Cerebellar cortex (tissue), 1 donor: ENCODE results near the gene FRMD3.

Experiments used
- DNase-seq: peaks from one replicate; pipeline ENCODE4 v3.0.0-alpha.2; 2015; ENCODE audit warnings: low spot score

Gene FRMD3

GRCh38 chr9:83281306-83282255 is 256.6 kb downstream of the FRMD3 start:
- DNase-seq = peak; percentile 3

- DNase-seq = no peak
Measured at GRCh38 chr9:83280790-83281189, 257.4 kb downstream of the FRMD3 start.

DNA sequence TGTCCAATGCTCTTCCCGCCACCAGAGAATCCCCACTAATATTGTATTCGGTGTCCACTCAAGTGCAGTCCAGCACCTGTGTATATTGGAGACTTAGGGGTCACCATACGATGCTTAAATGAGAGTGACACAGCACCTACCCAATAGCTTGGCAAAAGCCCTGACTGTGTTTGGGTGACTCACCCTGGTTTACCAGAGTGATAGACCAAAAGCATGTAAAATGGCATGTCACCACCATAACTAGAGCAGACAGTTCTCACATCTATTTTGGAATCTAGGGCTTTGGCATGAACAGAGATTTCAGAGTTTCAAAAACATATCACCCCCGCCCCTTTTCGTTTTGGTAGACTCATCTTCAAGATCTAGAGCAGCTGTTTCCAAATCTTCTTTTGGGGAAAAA is 257.9 kb downstream of the FRMD3 start:
- DNase-seq = no peak

- DNase-seq = no peak
Measured at GRCh38 chr9:83274787-83275186, 263.4 kb downstream of the FRMD3 start.

GRCh38 chr9:83271665-83272071 is 266.5 kb downstream of the FRMD3 start:
- no peak for DNase-seq

- no peak for DNase-seq
Measured at GRCh38 chr9:83270116-83270515, 268.1 kb downstream of the FRMD3 start.

DNA sequence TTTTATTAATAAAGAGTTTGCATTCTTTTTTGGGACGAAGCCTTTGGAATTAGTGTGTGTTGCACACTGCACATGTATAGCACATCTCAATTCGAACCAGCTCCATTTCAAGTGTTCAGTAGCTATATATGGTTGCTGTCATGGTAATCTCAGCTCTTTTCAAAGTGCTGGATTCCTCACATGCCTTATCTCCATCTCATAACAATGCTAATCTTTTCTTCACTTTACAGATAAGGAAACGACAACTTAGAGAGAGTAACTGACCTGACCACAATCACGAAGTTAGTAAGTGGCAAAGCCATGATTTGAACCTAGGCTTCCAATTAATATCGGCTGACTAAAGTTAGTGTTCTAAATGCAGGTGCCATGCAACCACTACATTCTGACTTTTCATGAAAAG is 270.5 kb downstream of the FRMD3 start:
- no peak for DNase-seq

DNA sequence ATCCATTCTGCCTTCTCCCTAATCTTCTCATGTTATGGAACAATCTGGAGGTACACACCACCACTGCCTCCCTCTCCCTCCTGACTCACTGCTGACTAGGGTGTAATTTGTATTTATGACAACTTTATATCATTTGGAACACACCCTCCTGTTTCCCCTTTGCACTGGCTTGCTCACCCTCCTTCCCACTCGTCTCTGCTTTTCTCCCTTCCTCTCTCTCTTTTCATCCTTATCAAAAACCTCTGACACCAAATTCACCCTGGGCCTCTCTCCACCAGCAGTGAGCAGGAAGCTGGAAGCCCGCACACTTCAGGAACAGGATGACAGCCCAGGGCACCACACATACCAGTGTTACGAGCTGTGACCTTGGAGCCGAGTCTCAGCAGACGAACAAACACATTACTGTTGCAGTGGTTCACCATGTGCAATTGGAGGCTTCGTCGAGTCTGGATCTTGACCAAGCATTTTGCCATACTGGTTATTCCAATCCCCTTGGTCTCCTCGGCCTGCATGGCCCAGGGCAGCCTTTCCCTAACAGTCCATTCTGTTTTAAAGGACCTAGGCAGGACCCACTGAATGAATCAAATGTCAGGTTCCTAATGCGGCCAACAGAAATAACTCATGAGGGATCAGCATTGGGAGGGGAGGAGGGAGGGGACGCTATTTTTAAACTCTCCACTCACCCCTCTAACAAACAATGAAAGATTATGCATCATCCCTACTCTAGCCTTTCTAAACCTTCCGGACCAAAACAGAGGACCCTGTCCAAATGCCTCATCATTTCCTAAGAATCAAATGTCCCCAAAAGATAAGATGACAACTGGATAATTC is 271.3 kb downstream of the FRMD3 start:
- no peak for DNase-seq

DNA sequence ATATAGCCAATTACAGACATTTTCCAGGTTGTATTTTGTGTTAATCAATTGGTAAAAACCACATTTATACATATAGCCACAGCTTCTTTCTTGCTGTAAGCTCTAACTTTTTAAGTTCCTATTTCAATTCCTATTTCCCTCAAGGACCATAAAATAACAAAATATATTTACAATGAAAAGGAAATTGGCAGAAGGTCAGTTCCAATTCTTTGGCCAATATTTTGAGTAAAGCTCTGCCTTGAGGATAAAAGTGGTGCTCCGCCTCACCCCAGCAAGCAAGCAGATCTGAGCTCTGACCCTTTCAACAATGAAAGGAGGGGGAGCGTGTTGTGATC is 271.9 kb downstream of the FRMD3 start:
- DNase-seq = no peak

- DNase-seq = no peak
Measured at GRCh38 chr9:83264315-83264714, 273.9 kb downstream of the FRMD3 start.

- DNase-seq = no peak
Measured at GRCh38 chr9:83259558-83259957, 278.6 kb downstream of the FRMD3 start.

GRCh38 chr9:83257937-83258891 is 280.0 kb downstream of the FRMD3 start:
- DNase-seq = no peak

- DNase-seq = no peak
Measured at GRCh38 chr9:83247732-83248131, 290.5 kb downstream of the FRMD3 start.

DNA sequence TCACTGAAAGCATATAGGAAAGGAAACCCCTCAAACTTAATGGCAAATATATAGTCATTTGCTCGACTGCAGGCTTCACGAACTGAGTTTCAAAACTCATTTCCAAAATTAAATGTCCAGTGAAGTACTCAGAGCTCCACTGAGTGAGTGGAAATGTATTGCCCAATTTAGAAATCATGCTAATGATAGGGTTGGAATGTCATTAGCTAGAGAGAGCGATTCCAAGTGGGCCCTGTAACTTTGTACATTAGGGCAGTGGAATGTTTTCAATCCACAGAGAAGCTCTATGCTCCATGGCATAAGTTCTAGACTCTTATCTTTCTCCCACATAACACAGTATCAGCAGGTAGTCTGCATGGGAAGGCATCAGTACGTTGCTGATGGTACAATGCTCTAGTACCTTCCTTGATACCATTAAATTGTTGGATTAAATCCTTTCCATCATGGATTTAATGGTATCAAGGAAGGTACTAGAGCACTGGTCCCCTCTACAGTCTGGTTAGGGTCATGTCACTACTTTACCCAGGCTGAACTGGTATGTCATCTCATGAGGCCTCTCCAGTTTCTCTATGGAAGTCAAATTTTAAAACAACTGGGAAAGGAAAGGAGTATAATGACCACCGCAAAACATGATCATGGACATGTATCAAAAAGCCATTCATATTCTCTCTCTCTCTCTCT is 292.1 kb downstream of the FRMD3 start:
- no peak for DNase-seq

- no peak for DNase-seq
Measured at GRCh38 chr9:83242066-83242465, 296.1 kb downstream of the FRMD3 start.

- DNase-seq = no peak
Measured at GRCh38 chr9:83240671-83241070, 297.5 kb downstream of the FRMD3 start.

- no peak for DNase-seq
Measured at GRCh38 chr9:83239747-83240146, 298.5 kb downstream of the FRMD3 start.

- no peak for DNase-seq
Measured at GRCh38 chr9:83238871-83239640, 299.1 kb downstream of the FRMD3 start.

- DNase-seq = no peak
Measured at GRCh38 chr9:83236029-83236696, 302.0 kb downstream of the FRMD3 start.

- no peak for DNase-seq
Measured at GRCh38 chr9:83235526-83235925, 302.7 kb downstream of the FRMD3 start.
